ENCODE measurements around the gene TTC9B.

GRCh38 chr19:40264314-40265054 is 46.3 kb upstream of the TTC9B start:
- TF ChIP-seq EZH2 (IDR thresholded peaks at IDR 0.05) (no peak), POLR2AphosphoS5 (IDR thresholded peaks at IDR 0.05; ENCODE audit: borderline replicate concordance, low read depth, low read length) (no peak)

All from SK-N-MC (cell line).